Ectodermal cell (in vitro differentiated cells): Measurements from ENCODE around the gene RBM4B.

ENCODE experiments used
- H3K27ac ChIP-seq: 2 replicates; pipeline ENCODE4 v1.7.0; 2013; ENCODE audit warnings: mild to moderate bottlenecking, low read depth, low read length; ENCODE audit not compliant: insufficient read depth, poor library complexity, severe bottlenecking
- H3K27me3 ChIP-seq: 2 replicates; pipeline ENCODE4 v1.7.0; 2013; ENCODE audit warnings: mild to moderate bottlenecking, low read length; ENCODE audit not compliant: insufficient read depth, control insufficient read depth, poor library complexity, severe bottlenecking
- H3K36me3 ChIP-seq: one replicate; pipeline ENCODE4 v1.7.0; 2013; ENCODE audit warnings: low read length; ENCODE audit not compliant: control insufficient read depth, insufficient read depth
- H3K4me1 ChIP-seq: one replicate; pipeline ENCODE4 v1.7.0; 2013; ENCODE audit warnings: low read length; ENCODE audit not compliant: control insufficient read depth, insufficient read depth
- H3K4me3 ChIP-seq: 2 replicates; pipeline ENCODE4 v1.7.0; 2013; ENCODE audit warnings: low read depth, low read length, control low read depth; ENCODE audit not compliant: insufficient read depth
- H3K9me3 ChIP-seq: 2 replicates; pipeline ENCODE4 v1.7.0; 2013; ENCODE audit warnings: mild to moderate bottlenecking, low read length, moderate library complexity; ENCODE audit not compliant: control insufficient read depth
- WGBS, 2 experiments: methylation state at CpG; one replicate each; pipeline ENCODE4 v1.1.7; 2013; ENCODE audit warnings: missing lambda C conversion rate in 2 of 2; 5-methylcytosine and 5-hydroxymethylcytosine counted together

The RBM4B gene

GRCh38 chr11:66616379-66617154, 61.1 kb downstream of the RBM4B start, which contains the start of gene RBM14:
RBM14 (plus strand) TSS chr11:66616630; CDS start chr11:66616721, 91 bp downstream.
- 0% methylated on average over 90 of the region's 90 CpGs for WGBS, 2 experiments
- Histone ChIP-seq H3K4me3 (peak within 1 kb of the TSS; percentile 77), H3K4me1 (peaks cover 19% of the 10 kb centered on the region), H3K36me3 (peaks cover 13% of the 10 kb centered on the region), H3K27ac (peak within 1 kb of the TSS; percentile 92), H3K27me3 (no peaks in the 10 kb centered on the region), H3K9me3 (no peaks in the 10 kb centered on the region)
